HepG2 (cell line): Measurements from ENCODE around the gene CLBA1. TPM values are rescaled to one million over a fixed set of nuclear protein-coding genes. Genes with fewer than 3 reads are reported as not detected.

ENCODE experiments used
- EHMT2 ChIP-seq: fragments of 200-600 bp; sonication (generic); IDR thresholded peaks from 2 replicates; pipeline ENCODE4 v1.7.0; 2017; ENCODE audit warnings: antibody characterized with exemption, low read depth, low read length, borderline replicate concordance
- GFI1 ChIP-seq: sonication (generic); formaldehyde crosslinking; IDR thresholded peaks from 2 replicates; pipeline ENCODE4 v1.5.0; 2020; ENCODE audit warnings: missing genetic modification reagents, mild to moderate bottlenecking, borderline replicate concordance
- HNRNPL ChIP-seq: fragments of 200-400 bp; formaldehyde crosslinking; IDR thresholded peaks from 2 replicates; pipeline ENCODE4 v1.6.1; 2017; ENCODE audit warnings: mild to moderate bottlenecking, low read depth, low read length
- MED13 ChIP-seq: sonication (generic); formaldehyde crosslinking; IDR thresholded peaks from 2 replicates; pipeline ENCODE4 v1.5.0; 2020; ENCODE audit warnings: missing genetic modification reagents
- MEIS1 ChIP-seq: sonication (generic); formaldehyde crosslinking; IDR thresholded peaks from 2 replicates; pipeline ENCODE4 v1.9.0; 2021; ENCODE audit warnings: mild to moderate bottlenecking, missing genetic modification reagents, moderate library complexity, borderline replicate concordance
- NFIC ChIP-seq: IDR thresholded peaks from 2 replicates; pipeline ENCODE4 v1.6.1; 2012; ENCODE audit warnings: mild to moderate bottlenecking, low read length, inconsistent platforms
- PHF21A ChIP-seq: sonication (generic); formaldehyde crosslinking; IDR thresholded peaks from 2 replicates; pipeline ENCODE4 v1.5.0; 2020; ENCODE audit warnings: mild to moderate bottlenecking, missing genetic modification reagents
- PHF8 ChIP-seq: sonication (generic); formaldehyde crosslinking; IDR thresholded peaks from 2 replicates; pipeline ENCODE4 v1.5.0; 2020; ENCODE audit warnings: missing genetic modification reagents
- POLR2G ChIP-seq: fragments of 200-400 bp; formaldehyde crosslinking; IDR thresholded peaks from 2 replicates; pipeline ENCODE4 v1.6.1; 2018; ENCODE audit warnings: mild to moderate bottlenecking, low read depth, low read length, moderate library complexity
- SRSF1 ChIP-seq: fragments of 200-400 bp; formaldehyde crosslinking; optimal IDR thresholded peaks from 2 replicates; pipeline ENCODE3; 2017; ENCODE audit warnings: mild to moderate bottlenecking, low read depth, low read length, moderate library complexity
- ZFP37 ChIP-seq: sonication (generic); formaldehyde crosslinking; IDR thresholded peaks from 2 replicates; pipeline ENCODE4 v1.4.0; 2020; ENCODE audit warnings: missing genetic modification reagents, borderline replicate concordance
- ZNF546 ChIP-seq: sonication (generic); formaldehyde crosslinking; conservative IDR thresholded peaks from 2 replicates; pipeline ENCODE4 v1.8.1; 2023; ENCODE audit warnings: mild to moderate bottlenecking, missing genetic modification reagents
- ZSCAN20 ChIP-seq: sonication (generic); formaldehyde crosslinking; IDR thresholded peaks from 2 replicates; pipeline ENCODE4 v1.4.0; 2020; ENCODE audit warnings: missing genetic modification reagents, mild to moderate bottlenecking, borderline replicate concordance
- polyA plus RNA-seq, 8 experiments: library from polyadenylated mRNA; depleted of rRNA in 3 of 8; stranded (reverse) in 7 of 8; unstranded in 1 of 8; fragments of >200 nt; fragmentation: Illumina TruSeq in 4 of 8; extraction: Trizol in 4 of 8; gene quantifications; 2 replicates each; pipeline versions ENCODE4 v1.2.1 to v1.2.3, GENCODE V29; 2011 to 2016; ENCODE audit warnings: low read depth in 4 of 8, missing spikeins in 1 of 8, mixed read lengths in 1 of 8; ENCODE audit not compliant: insufficient read depth in 1 of 8
- total RNA-seq, 5 experiments: library from RNA; depleted of rRNA; stranded (reverse); fragments of >200 nt; fragmentation: Illumina TruSeq; extraction: Trizol; gene quantifications; 2 replicates each; pipeline ENCODE4 v1.2.3, GENCODE V29; 2016; ENCODE audit warnings: low read depth in 1 of 5
- TF ChIP-seq, protein P1 (sequence below): IDR thresholded peaks from 2 replicates; pipeline ENCODE4 v1.6.1; 2012; ENCODE audit warnings: inconsistent platforms
- TF ChIP-seq, protein P2 (sequence below), 2 experiments: sonication (generic) in 1 of 2; formaldehyde crosslinking in 1 of 2; IDR thresholded peaks; 2 replicates each; pipeline versions ENCODE4 v1.4.0 to v1.6.1; 2018 to 2020; ENCODE audit warnings: missing genetic modification reagents in 2 of 2, borderline replicate concordance in 1 of 2, low read depth in 1 of 2, mild to moderate bottlenecking in 1 of 2, missing biosample characterization in 1 of 2
- TF ChIP-seq, protein P3 (sequence below): sonication (generic); formaldehyde crosslinking; IDR thresholded peaks from 2 replicates; pipeline ENCODE4 v1.5.0; 2020; ENCODE audit warnings: mild to moderate bottlenecking, missing genetic modification reagents
- TF ChIP-seq, protein P4 (sequence below): sonication (generic); formaldehyde crosslinking; IDR thresholded peaks from 2 replicates; pipeline ENCODE4 v1.4.0; 2020; ENCODE audit warnings: missing genetic modification reagents, borderline replicate concordance
- TF ChIP-seq, protein P5 (sequence below): sonication (generic); formaldehyde crosslinking; IDR thresholded peaks from 2 replicates; pipeline ENCODE4 v1.4.0; 2020; ENCODE audit warnings: missing genetic modification reagents, mild to moderate bottlenecking, borderline replicate concordance

Gene CLBA1
- total and polyA plus RNA-seq, 2 of the 13 experiments (the other 11 are each of a cell fraction or from before 2014, with no cell fraction given) = 1.2 to 1.4 TPM

DNA sequence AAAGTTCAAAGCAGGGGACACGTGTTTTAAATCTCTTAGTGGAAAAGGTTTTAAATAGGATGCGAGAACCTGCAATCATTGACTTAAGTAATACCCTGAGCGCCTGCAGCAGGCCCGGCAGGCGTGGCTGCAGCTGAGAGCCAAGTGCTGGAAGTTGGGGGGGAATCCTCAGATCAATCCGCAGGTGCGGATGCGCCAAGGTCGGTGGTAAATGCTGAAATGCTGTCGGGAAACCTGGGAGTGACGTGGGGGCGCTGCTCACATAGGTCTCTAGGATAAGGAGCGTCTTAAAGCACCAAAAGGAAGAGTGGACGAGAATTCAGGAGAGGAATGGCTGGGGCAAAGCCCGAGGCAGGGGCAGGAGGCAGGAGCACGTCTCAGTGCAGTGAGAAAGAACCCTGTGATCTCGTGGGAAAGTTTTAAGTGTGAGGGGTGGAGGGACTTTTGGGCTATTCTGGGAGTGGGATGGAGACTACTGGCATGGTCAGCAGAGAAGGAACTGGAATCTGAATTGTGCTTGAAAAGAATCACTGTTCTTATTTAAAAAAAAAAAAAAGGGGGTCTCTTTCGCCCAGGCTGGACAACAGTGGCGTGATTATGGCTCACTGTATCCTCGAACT is 36.2 kb downstream of the CLBA1 start (continued):
- TF ChIP-seq PHF8 (CRISPR knock-in tag) (peak; percentile 12), HNRNPL (0 out of 2 replicates have a peak, but pooled peaks have one; percentile 2), ZSCAN20 (0 out of 2 replicates have a peak, but pooled peaks have one; percentile 1), MEIS1 (peak; percentile 62; the same call in 1 of the 2 replicates), ZFP37 (CRISPR knock-in tag) (no peak), EHMT2 (no peak), POLR2G (0 out of 2 replicates have a peak, but pooled peaks have one; percentile 19), PHF21A (CRISPR knock-in tag) (peak; percentile 32; the same call in 1 of the 2 replicates), NFIC (peak; percentile 26; the same call in 1 of the 2 replicates), SRSF1 (peak; percentile 46), ZNF546 (CRISPR knock-in tag) (no peak), MED13 (CRISPR knock-in tag) (no peak), GFI1 (CRISPR knock-in tag) (0 out of 2 replicates have a peak, but pooled peaks have one; percentile 58)
- TF ChIP-seq, protein P1, sequence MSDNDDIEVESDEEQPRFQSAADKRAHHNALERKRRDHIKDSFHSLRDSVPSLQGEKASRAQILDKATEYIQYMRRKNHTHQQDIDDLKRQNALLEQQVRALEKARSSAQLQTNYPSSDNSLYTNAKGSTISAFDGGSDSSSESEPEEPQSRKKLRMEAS = 0 out of 2 replicates have a peak, but pooled peaks have one; percentile 5
- TF ChIP-seq, protein P2, sequence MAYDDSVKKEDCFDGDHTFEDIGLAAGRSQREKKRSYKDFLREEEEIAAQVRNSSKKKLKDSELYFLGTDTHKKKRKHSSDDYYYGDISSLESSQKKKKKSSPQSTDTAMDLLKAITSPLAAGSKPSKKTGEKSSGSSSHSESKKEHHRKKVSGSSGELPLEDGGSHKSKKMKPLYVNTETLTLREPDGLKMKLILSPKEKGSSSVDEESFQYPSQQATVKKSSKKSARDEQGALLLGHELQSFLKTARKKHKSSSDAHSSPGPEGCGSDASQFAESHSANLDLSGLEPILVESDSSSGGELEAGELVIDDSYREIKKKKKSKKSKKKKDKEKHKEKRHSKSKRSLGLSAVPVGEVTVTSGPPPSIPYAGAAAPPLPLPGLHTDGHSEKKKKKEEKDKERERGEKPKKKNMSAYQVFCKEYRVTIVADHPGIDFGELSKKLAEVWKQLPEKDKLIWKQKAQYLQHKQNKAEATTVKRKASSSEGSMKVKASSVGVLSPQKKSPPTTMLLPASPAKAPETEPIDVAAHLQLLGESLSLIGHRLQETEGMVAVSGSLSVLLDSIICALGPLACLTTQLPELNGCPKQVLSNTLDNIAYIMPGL (CRISPR knock-in tag; IDR thresholded peaks at IDR 0.05; ENCODE audit: borderline replicate concordance in 1 of 2, low read depth in 1 of 2) = peak; percentile 39 to 63; a peak in 3 of 4 replicates
- TF ChIP-seq, protein P3, sequence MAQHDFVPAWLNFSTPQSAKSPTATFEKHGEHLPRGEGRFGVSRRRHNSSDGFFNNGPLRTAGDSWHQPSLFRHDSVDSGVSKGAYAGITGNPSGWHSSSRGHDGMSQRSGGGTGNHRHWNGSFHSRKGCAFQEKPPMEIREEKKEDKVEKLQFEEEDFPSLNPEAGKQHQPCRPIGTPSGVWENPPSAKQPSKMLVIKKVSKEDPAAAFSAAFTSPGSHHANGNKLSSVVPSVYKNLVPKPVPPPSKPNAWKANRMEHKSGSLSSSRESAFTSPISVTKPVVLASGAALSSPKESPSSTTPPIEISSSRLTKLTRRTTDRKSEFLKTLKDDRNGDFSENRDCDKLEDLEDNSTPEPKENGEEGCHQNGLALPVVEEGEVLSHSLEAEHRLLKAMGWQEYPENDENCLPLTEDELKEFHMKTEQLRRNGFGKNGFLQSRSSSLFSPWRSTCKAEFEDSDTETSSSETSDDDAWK = no peak
- TF ChIP-seq, protein P4, sequence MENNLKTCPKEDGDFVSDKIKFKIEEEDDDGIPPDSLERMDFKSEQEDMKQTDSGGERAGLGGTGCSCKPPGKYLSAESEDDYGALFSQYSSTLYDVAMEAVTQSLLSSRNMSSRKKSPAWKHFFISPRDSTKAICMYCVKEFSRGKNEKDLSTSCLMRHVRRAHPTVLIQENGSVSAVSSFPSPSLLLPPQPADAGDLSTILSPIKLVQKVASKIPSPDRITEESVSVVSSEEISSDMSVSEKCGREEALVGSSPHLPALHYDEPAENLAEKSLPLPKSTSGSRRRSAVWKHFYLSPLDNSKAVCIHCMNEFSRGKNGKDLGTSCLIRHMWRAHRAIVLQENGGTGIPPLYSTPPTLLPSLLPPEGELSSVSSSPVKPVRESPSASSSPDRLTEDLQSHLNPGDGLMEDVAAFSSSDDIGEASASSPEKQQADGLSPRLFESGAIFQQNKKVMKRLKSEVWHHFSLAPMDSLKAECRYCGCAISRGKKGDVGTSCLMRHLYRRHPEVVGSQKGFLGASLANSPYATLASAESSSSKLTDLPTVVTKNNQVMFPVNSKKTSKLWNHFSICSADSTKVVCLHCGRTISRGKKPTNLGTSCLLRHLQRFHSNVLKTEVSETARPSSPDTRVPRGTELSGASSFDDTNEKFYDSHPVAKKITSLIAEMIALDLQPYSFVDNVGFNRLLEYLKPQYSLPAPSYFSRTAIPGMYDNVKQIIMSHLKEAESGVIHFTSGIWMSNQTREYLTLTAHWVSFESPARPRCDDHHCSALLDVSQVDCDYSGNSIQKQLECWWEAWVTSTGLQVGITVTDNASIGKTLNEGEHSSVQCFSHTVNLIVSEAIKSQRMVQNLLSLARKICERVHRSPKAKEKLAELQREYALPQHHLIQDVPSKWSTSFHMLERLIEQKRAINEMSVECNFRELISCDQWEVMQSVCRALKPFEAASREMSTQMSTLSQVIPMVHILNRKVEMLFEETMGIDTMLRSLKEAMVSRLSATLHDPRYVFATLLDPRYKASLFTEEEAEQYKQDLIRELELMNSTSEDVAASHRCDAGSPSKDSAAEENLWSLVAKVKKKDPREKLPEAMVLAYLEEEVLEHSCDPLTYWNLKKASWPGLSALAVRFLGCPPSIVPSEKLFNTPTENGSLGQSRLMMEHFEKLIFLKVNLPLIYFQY (CRISPR knock-in tag) = 0 out of 2 replicates have a peak, but pooled peaks have one; percentile 8
- TF ChIP-seq, protein P5, sequence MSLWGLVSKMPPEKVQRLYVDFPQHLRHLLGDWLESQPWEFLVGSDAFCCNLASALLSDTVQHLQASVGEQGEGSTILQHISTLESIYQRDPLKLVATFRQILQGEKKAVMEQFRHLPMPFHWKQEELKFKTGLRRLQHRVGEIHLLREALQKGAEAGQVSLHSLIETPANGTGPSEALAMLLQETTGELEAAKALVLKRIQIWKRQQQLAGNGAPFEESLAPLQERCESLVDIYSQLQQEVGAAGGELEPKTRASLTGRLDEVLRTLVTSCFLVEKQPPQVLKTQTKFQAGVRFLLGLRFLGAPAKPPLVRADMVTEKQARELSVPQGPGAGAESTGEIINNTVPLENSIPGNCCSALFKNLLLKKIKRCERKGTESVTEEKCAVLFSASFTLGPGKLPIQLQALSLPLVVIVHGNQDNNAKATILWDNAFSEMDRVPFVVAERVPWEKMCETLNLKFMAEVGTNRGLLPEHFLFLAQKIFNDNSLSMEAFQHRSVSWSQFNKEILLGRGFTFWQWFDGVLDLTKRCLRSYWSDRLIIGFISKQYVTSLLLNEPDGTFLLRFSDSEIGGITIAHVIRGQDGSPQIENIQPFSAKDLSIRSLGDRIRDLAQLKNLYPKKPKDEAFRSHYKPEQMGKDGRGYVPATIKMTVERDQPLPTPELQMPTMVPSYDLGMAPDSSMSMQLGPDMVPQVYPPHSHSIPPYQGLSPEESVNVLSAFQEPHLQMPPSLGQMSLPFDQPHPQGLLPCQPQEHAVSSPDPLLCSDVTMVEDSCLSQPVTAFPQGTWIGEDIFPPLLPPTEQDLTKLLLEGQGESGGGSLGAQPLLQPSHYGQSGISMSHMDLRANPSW (CRISPR knock-in tag) = no peak
